Activated naive CD8-positive, alpha-beta T cell (primary cell): ENCODE results near the gene SHLD1.
"Not testable (repeated sequence)": the region's sequence is repeated elsewhere in the genome, so short reads cannot be mapped to it uniquely, and the experiment has no call there.

Source experiments
- H3K27ac Mint-ChIP-seq: one replicate; pipeline ENCODE4 v1.8.0; 2021; ENCODE audit warnings: mixed read lengths
- H3K27me3 Mint-ChIP-seq: one replicate; pipeline ENCODE4 v1.8.0; 2021; ENCODE audit warnings: mixed read lengths
- H3K36me3 Mint-ChIP-seq: one replicate; pipeline ENCODE4 v1.8.0; 2021; ENCODE audit warnings: mixed read lengths
- H3K4me1 Mint-ChIP-seq: one replicate; pipeline ENCODE4 v1.8.0; 2021; ENCODE audit warnings: low read depth, mixed read lengths
- H3K4me3 Mint-ChIP-seq: one replicate; pipeline ENCODE4 v1.8.0; 2021; ENCODE audit warnings: mild to moderate bottlenecking, mixed read lengths
- H3K9me3 Mint-ChIP-seq: one replicate; pipeline ENCODE4 v1.8.0; 2021; ENCODE audit warnings: low read depth, mixed read lengths

Gene SHLD1

GRCh38 chr20:5751856-5752255 lies 1.7 kb downstream of the SHLD1 start:
- Mint-ChIP-seq H3K4me1 (peaks cover 37% of the 10 kb centered on the region), H3K36me3 (peaks cover 9% of the 10 kb centered on the region), H3K27ac (peak overlapping the region; percentile 46), H3K27me3 (no peaks in the 10 kb centered on the region), H3K9me3 (no peaks in the 10 kb centered on the region), H3K4me3 (peak overlapping the region; percentile 91)

- no peaks in the 10 kb centered on the region for H3K27me3 Mint-ChIP-seq
- no peak overlapping the region for H3K4me3 Mint-ChIP-seq
- H3K27ac Mint-ChIP-seq = peak overlapping the region; percentile 2
- peaks cover 14% of the 10 kb centered on the region for H3K36me3 Mint-ChIP-seq
- peaks cover 45% of the 10 kb centered on the region for H3K4me1 Mint-ChIP-seq
- no peaks in the 10 kb centered on the region for H3K9me3 Mint-ChIP-seq
Observed at GRCh38 chr20:5753814-5754213, 3.6 kb downstream of the SHLD1 start.

GRCh38 chr20:5757949-5758348 lies 7.7 kb downstream of the SHLD1 start:
- no peaks in the 10 kb centered on the region for H3K9me3 Mint-ChIP-seq
- peaks cover 21% of the 10 kb centered on the region for H3K36me3 Mint-ChIP-seq
- no peaks in the 10 kb centered on the region for H3K27me3 Mint-ChIP-seq
- no peak overlapping the region for H3K4me3 Mint-ChIP-seq
- H3K4me1 Mint-ChIP-seq = peaks cover 38% of the 10 kb centered on the region
- no peak overlapping the region for H3K27ac Mint-ChIP-seq

GRCh38 chr20:5766085-5766764 lies 16.0 kb downstream of the SHLD1 start:
- no peak overlapping the region for H3K4me3 Mint-ChIP-seq
- peaks cover 22% of the 10 kb centered on the region for H3K4me1 Mint-ChIP-seq
- H3K36me3 Mint-ChIP-seq = peaks cover 12% of the 10 kb centered on the region
- H3K9me3 Mint-ChIP-seq = no peaks in the 10 kb centered on the region
- H3K27me3 Mint-ChIP-seq = no peaks in the 10 kb centered on the region
- H3K27ac Mint-ChIP-seq = no peak overlapping the region

- no peak overlapping the region for H3K27ac Mint-ChIP-seq
- H3K36me3 Mint-ChIP-seq = peaks cover 12% of the 10 kb centered on the region
- no peaks in the 10 kb centered on the region for H3K9me3 Mint-ChIP-seq
- no peak overlapping the region for H3K4me3 Mint-ChIP-seq
- no peaks in the 10 kb centered on the region for H3K27me3 Mint-ChIP-seq
- H3K4me1 Mint-ChIP-seq = peaks cover 25% of the 10 kb centered on the region
Observed at GRCh38 chr20:5767493-5768098, 17.4 kb downstream of the SHLD1 start.

GRCh38 chr20:5770231-5770986 lies 20.2 kb downstream of the SHLD1 start:
- Mint-ChIP-seq H3K27me3 (no peaks in the 10 kb centered on the region), H3K36me3 (peaks cover 13% of the 10 kb centered on the region), H3K9me3 (no peaks in the 10 kb centered on the region), H3K4me1 (peaks cover 19% of the 10 kb centered on the region), H3K4me3 (no peak overlapping the region), H3K27ac (peak overlapping the region; percentile 47)

- no peak overlapping the region for H3K4me3 Mint-ChIP-seq
- H3K4me1 Mint-ChIP-seq = peaks cover 19% of the 10 kb centered on the region
- H3K27ac Mint-ChIP-seq = peak overlapping the region; percentile 47
- peaks cover 13% of the 10 kb centered on the region for H3K36me3 Mint-ChIP-seq
- H3K27me3 Mint-ChIP-seq = no peaks in the 10 kb centered on the region
- H3K9me3 Mint-ChIP-seq = no peaks in the 10 kb centered on the region
Observed at GRCh38 chr20:5770987-5771318, 20.8 kb downstream of the SHLD1 start.

GRCh38 chr20:5772704-5773103 lies 22.5 kb downstream of the SHLD1 start:
- peak overlapping the region; percentile 4 for H3K27ac Mint-ChIP-seq
- H3K27me3 Mint-ChIP-seq = no peaks in the 10 kb centered on the region
- no peak overlapping the region for H3K4me3 Mint-ChIP-seq
- H3K9me3 Mint-ChIP-seq = no peaks in the 10 kb centered on the region
- peaks cover 16% of the 10 kb centered on the region for H3K4me1 Mint-ChIP-seq
- H3K36me3 Mint-ChIP-seq = peaks cover 10% of the 10 kb centered on the region

GRCh38 chr20:5773589-5773988 lies 23.4 kb downstream of the SHLD1 start:
- Mint-ChIP-seq H3K27me3 (no peaks in the 10 kb centered on the region), H3K36me3 (peaks cover 7% of the 10 kb centered on the region), H3K4me3 (no peak overlapping the region), H3K9me3 (no peaks in the 10 kb centered on the region), H3K4me1 (peaks cover 14% of the 10 kb centered on the region), H3K27ac (no peak overlapping the region)

GRCh38 chr20:5776077-5776476 lies 25.9 kb downstream of the SHLD1 start:
- Mint-ChIP-seq H3K27me3 (no peaks in the 10 kb centered on the region), H3K9me3 (no peaks in the 10 kb centered on the region), H3K4me1 (peaks cover 7% of the 10 kb centered on the region), H3K4me3 (no peak overlapping the region), H3K27ac (no peak overlapping the region), H3K36me3 (peaks cover 15% of the 10 kb centered on the region)

- Mint-ChIP-seq H3K9me3 (no peaks in the 10 kb centered on the region), H3K4me3 (no peak overlapping the region), H3K36me3 (peaks cover 13% of the 10 kb centered on the region)
Observed at GRCh38 chr20:5779071-5779900, 29.1 kb downstream of the SHLD1 start.

GRCh38 chr20:5780846-5781217 lies 30.6 kb downstream of the SHLD1 start:
- no peak overlapping the region for H3K4me3 Mint-ChIP-seq
- H3K9me3 Mint-ChIP-seq = no peaks in the 10 kb centered on the region
- no peaks in the 10 kb centered on the region for H3K27me3 Mint-ChIP-seq
- peaks cover 2% of the 10 kb centered on the region for H3K4me1 Mint-ChIP-seq
- peaks cover 11% of the 10 kb centered on the region for H3K36me3 Mint-ChIP-seq
- no peak overlapping the region for H3K27ac Mint-ChIP-seq

More at GRCh38 chr20:5779071-5779900, 29.1 kb downstream of the SHLD1 start:
- Mint-ChIP-seq H3K27ac (no peak overlapping the region), H3K27me3 (no peaks in the 10 kb centered on the region), H3K4me1 (peaks cover 2% of the 10 kb centered on the region)

- H3K36me3 Mint-ChIP-seq = peaks cover 11% of the 10 kb centered on the region
- not testable (repeated sequence) for H3K4me1 Mint-ChIP-seq, H3K4me3 Mint-ChIP-seq, H3K27me3 Mint-ChIP-seq, H3K27ac Mint-ChIP-seq, H3K9me3 Mint-ChIP-seq
Observed at GRCh38 chr20:5781367-5781766, 31.2 kb downstream of the SHLD1 start.

GRCh38 chr20:5781798-5782750 lies 31.9 kb downstream of the SHLD1 start:
- Mint-ChIP-seq H3K4me1 (peaks cover 5% of the 10 kb centered on the region), H3K27me3 (no peaks in the 10 kb centered on the region), H3K9me3 (no peaks in the 10 kb centered on the region), H3K36me3 (peaks cover 11% of the 10 kb centered on the region), H3K4me3 (no peak overlapping the region), H3K27ac (peak overlapping the region; percentile 34)
